SJCRH30 (cell line): Measurements from ENCODE around the gene GTF2F1. TPM values are rescaled to one million over a fixed set of nuclear protein-coding genes. Genes with fewer than 3 reads are reported as not detected.
"Not testable (repeated sequence)": the region's sequence is repeated elsewhere in the genome, so short reads cannot be mapped to it uniquely, and the experiment has no call there.

ENCODE experiments used
- DNase-seq, 2 experiments: peaks; one replicate each; pipeline ENCODE4 v3.0.0-alpha.2; 2015 to 2020
- H3K27ac ChIP-seq: fragments of 250-450 bp; sonication (Bioruptor Pico); 2 replicates; pipeline ENCODE4 v1.5.1; 2020; ENCODE audit warnings: mild to moderate bottlenecking, moderate library complexity
- H3K27me3 ChIP-seq: fragments of 250-450 bp; sonication (Bioruptor Pico); 2 replicates; pipeline ENCODE4 v1.5.1; 2020; ENCODE audit warnings: mild to moderate bottlenecking, moderate library complexity
- H3K36me3 ChIP-seq: fragments of 250-450 bp; sonication (Bioruptor Pico); 2 replicates; pipeline ENCODE4 v1.5.1; 2020; ENCODE audit warnings: mild to moderate bottlenecking, moderate library complexity
- H3K4me1 ChIP-seq: fragments of 250-450 bp; sonication (Bioruptor Pico); 2 replicates; pipeline ENCODE4 v1.5.1; 2020; ENCODE audit warnings: mild to moderate bottlenecking, moderate library complexity
- H3K4me3 ChIP-seq: fragments of 250-450 bp; sonication (Bioruptor Pico); 2 replicates; pipeline ENCODE4 v1.5.1; 2020; ENCODE audit warnings: mild to moderate bottlenecking, moderate library complexity
- H3K9me3 ChIP-seq: fragments of 250-450 bp; sonication (Bioruptor Pico); replicated peaks from 2 replicates; pipeline ENCODE4 v1.5.1; 2020; ENCODE audit warnings: mild to moderate bottlenecking, moderate library complexity
- total RNA-seq: library from RNA; depleted of rRNA; stranded (reverse); fragments of >200 nt; shearing (Covaris generic); gene quantifications from 2 replicates; pipeline ENCODE4 v1.2.3, GENCODE V29; 2014

The GTF2F1 gene
- total RNA-seq, 1 experiment from 2014 or later: 49.0 TPM

- no peak for DNase-seq
- H3K9me3 ChIP-seq: no peaks in the 10 kb centered on the region
- H3K4me3 ChIP-seq: no peak overlapping the region
- H3K36me3 ChIP-seq: peaks cover 29% of the 10 kb centered on the region
- no peaks in the 10 kb centered on the region for H3K4me1 ChIP-seq
- no peaks in the 10 kb centered on the region for H3K27me3 ChIP-seq
- no peak overlapping the region for H3K27ac ChIP-seq
These were observed 19.1 kb upstream of the GTF2F1 start for GRCh38 chr19:6412061-6412446.

DNA sequence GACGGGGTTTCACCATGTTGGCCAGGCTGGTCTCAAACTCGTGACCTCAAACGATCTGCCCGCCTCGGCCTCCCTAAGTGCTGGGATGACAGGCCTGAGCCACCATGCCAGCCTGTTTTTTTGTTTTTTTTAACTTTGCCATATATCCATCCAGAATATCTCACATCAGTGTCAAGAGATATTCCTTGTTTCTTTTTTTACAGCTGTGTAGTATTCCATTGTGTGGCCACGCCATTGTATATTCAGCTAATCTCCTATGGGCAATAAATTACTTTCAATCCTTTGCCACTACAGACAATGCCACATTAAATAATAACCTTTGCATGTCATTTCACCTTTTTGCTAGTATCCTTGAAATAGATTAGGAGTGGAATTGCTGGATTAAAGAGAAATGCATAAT, 16.4 kb upstream of the GTF2F1 start:
- Histone ChIP-seq H3K9me3 (no peaks in the 10 kb centered on the region), H3K36me3 (peaks cover 7% of the 10 kb centered on the region), H3K27ac (no peak overlapping the region), H3K4me3 (no peak overlapping the region), H3K4me1 (no peaks in the 10 kb centered on the region), H3K27me3 (no peaks in the 10 kb centered on the region)
- no peak for DNase-seq

DNA sequence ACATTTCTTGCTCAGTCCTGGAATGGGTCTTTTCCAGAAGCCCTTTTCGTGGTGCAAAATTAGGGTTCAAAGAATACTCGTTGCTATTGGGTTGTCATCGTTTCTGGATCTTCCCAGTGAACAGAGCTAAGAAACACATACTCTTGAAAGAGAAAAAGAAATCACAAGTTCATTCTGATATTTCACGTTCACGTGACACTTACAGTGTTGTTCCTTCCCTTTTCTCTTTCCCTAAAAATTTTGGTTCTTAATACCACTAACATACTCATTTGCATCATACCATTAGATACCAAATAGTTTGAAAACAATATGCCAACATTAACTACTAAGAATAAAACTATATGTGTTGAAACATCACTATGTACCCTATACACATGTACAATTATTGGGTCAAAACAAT, 13.4 kb upstream of the GTF2F1 start:
- Histone ChIP-seq H3K27ac (no peak overlapping the region), H3K4me3 (no peak overlapping the region), H3K9me3 (no peaks in the 10 kb centered on the region), H3K27me3 (no peaks in the 10 kb centered on the region), H3K4me1 (no peaks in the 10 kb centered on the region), H3K36me3 (no peaks in the 10 kb centered on the region)
- no peak for DNase-seq

GRCh38 chr19:6402837-6403608, 10.1 kb upstream of the GTF2F1 start:
- Histone ChIP-seq H3K27ac (no peak overlapping the region), H3K9me3 (no peaks in the 10 kb centered on the region), H3K4me3 (no peak overlapping the region), H3K27me3 (no peaks in the 10 kb centered on the region), H3K4me1 (no peaks in the 10 kb centered on the region), H3K36me3 (no peaks in the 10 kb centered on the region)
- peak in 1 of 2 experiments; percentile 26 for DNase-seq

- Histone ChIP-seq H3K9me3 (no peaks in the 10 kb centered on the region), H3K27me3 (no peaks in the 10 kb centered on the region)
- DNase-seq: no peak
These were observed 9.1 kb upstream of the GTF2F1 start for GRCh38 chr19:6402058-6402457.

DNA sequence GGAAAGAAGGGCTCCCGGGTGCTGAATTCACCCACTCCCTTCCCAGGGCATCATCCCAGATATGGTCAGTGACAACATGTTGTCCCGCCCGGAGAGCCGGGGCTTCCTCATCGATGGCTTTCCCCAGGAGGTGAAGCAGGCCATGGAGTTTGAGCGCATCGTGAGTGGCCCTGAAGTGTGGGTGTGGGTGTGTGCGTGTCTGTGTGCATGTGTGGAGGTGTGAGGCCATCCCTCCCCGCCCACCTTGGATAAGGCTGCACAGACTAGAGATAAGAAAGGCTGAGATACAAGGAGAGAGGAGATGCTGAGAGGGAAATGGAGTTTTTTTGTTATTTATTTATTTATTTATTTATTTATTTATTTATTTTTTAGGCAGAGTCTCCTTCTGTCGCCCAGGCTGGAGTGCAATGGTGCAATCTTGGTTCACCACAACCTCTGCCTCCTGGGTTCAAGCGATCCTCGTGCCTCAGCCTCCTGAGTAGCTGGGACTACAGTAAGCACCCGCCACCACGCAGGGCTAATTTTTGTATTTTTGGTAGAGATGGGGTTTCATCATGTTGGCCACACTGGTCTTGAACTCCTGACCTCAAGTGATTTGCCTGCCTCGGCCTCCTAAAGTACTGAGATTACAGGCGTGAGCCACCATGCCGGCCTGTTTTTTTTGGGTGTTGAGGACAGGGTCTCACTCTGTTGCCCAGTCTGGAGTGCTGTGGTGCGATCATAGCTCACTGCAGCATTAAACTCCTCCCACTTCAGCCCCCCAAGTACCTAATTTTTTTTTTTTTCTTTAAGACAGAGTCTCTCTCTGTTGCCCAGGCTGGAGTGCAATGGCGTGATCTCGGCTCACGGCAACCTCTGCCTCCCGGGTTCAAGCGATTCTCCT, 7.3 kb upstream of the GTF2F1 start:
- H3K27ac ChIP-seq, H3K4me3 ChIP-seq, H3K36me3 ChIP-seq, H3K27me3 ChIP-seq, H3K4me1 ChIP-seq, DNase-seq, H3K9me3 ChIP-seq: not testable (repeated sequence)

More at GRCh38 chr19:6402058-6402457, 9.1 kb upstream of the GTF2F1 start:
- Histone ChIP-seq H3K36me3 (no peaks in the 10 kb centered on the region), H3K4me1 (no peaks in the 10 kb centered on the region), H3K4me3 (no peak overlapping the region), H3K27ac (no peak overlapping the region)

GRCh38 chr19:6396305-6396704, 3.3 kb upstream of the GTF2F1 start:
- Histone ChIP-seq H3K4me1 (no peaks in the 10 kb centered on the region), H3K36me3 (no peaks in the 10 kb centered on the region)
- DNase-seq: no peak

GRCh38 chr19:6394831-6395230, 1.9 kb upstream of the GTF2F1 start:
- Histone ChIP-seq H3K9me3 (no peaks in the 10 kb centered on the region), H3K4me3 (no peak overlapping the region), H3K36me3 (peaks cover 5% of the 10 kb centered on the region), H3K27ac (no peak overlapping the region), H3K27me3 (no peaks in the 10 kb centered on the region), H3K4me1 (no peaks in the 10 kb centered on the region)
- DNase-seq: no peak

More at GRCh38 chr19:6396305-6396704, 3.3 kb upstream of the GTF2F1 start:
- Histone ChIP-seq H3K27ac (no peak overlapping the region), H3K4me3 (no peak overlapping the region), H3K9me3 (no peaks in the 10 kb centered on the region), H3K27me3 (no peaks in the 10 kb centered on the region)

- Histone ChIP-seq H3K4me1 (no peaks in the 10 kb centered on the region), H3K9me3 (no peaks in the 10 kb centered on the region), H3K27ac (peak overlapping the region; percentile 45), H3K4me3 (peak overlapping the region; percentile 69), H3K36me3 (peaks cover 11% of the 10 kb centered on the region), H3K27me3 (no peaks in the 10 kb centered on the region)
- no peak for DNase-seq
These were observed 1.0 kb upstream of the GTF2F1 start for GRCh38 chr19:6393983-6394412.

GRCh38 chr19:6392221-6393073, 517 bp downstream of the GTF2F1 start:
- Histone ChIP-seq H3K4me3 (peak overlapping the region; percentile 69), H3K27me3 (no peaks in the 10 kb centered on the region), H3K27ac (peak overlapping the region; percentile 45; the same call in 1 of the 2 replicates), H3K36me3 (peaks cover 19% of the 10 kb centered on the region), H3K4me1 (no peaks in the 10 kb centered on the region), H3K9me3 (no peaks in the 10 kb centered on the region)
- DNase-seq: no peak

DNA sequence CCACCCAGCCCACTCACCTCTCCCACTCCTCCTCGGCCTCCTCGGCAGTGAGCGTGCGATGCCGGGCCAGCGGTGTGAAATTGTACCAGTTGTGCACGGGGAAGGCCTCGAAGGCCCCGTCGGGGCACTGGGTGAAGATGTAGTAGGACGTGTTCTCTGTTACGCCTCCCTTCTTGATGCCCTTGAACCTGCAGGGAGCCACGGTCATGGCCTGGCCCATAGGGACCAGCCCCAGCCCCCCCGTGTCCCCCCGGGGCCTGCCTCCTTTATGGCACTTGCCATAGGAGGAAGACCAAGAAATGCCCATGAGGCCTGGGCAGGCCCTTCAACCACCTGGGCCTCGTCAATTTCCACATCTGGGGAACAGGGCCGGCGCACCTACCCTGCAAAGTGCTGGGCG, 5.6 kb downstream of the GTF2F1 start:
- Histone ChIP-seq H3K4me1 (no peaks in the 10 kb centered on the region), H3K9me3 (no peaks in the 10 kb centered on the region), H3K36me3 (peaks cover 31% of the 10 kb centered on the region), H3K4me3 (no peak overlapping the region), H3K27me3 (no peaks in the 10 kb centered on the region), H3K27ac (no peak overlapping the region)
- DNase-seq: no peak

DNA sequence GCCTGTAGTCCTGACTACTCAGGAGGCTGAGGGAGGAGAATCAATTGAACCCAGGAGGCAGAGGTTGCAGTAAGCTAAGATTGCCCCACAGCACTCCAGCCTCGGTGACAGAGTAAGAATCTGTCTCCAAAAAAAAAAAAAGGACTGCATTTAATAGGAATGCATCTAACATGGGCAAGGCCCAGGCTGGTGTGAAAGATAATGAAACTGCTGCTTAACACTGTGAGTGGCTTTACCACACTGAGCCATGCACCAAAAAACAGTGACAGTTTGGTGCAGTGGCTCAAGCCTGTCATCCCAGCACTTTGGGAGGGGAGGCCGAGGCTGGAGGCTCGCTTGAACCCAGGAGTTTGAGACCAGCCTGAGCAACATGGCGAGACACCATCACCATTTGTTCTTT, 8.6 kb downstream of the GTF2F1 start:
- H3K4me1 ChIP-seq: no peaks in the 10 kb centered on the region
- no peak overlapping the region for H3K4me3 ChIP-seq
- H3K27ac ChIP-seq: no peak overlapping the region
- no peak for DNase-seq
- peaks cover 54% of the 10 kb centered on the region for H3K36me3 ChIP-seq
- no peaks in the 10 kb centered on the region for H3K27me3 ChIP-seq
- H3K9me3 ChIP-seq: no peaks in the 10 kb centered on the region

GRCh38 chr19:6383188-6383587, 9.8 kb downstream of the GTF2F1 start:
- Histone ChIP-seq H3K4me1 (no peaks in the 10 kb centered on the region), H3K4me3 (no peak overlapping the region), H3K36me3 (peaks cover 46% of the 10 kb centered on the region), H3K9me3 (no peaks in the 10 kb centered on the region), H3K27me3 (no peaks in the 10 kb centered on the region), H3K27ac (no peak overlapping the region)
- DNase-seq: no peak

DNA sequence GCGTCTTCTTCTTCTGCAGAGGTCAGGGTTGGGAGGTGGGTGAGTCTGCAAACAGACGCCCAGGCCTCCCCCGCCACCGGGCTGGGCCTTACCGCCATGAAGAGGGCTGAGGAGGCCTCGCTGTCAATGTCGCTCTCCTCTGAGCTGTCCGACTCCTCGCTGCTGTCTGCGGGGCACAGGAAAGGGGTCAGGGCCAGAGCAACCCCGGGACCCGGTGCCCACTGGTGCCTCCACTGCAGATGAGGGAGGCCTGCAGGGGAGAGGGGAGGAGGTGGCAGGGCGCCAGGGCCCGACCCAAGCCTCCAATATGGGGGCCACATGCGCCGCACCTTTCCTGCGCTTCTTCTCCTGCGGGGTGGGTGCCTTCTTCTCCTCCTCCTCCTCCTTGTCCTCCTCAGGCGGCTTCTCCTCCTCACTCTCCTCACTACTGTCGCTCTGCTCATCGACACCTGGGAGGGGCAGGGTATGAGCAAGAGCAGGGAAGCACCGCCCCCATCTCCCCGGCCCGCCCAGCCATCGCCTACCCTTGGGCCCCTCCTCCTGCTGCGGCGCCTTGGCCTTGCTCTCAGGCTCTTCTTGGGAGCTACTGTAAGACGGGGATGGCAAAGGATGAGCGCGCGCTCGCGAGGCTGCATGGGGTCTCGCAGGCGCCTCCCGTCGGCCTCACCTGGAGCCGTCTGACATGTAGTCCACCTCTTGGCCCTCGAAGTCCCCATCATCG, 11.8 kb downstream of the GTF2F1 start:
- Histone ChIP-seq H3K36me3 (peaks cover 43% of the 10 kb centered on the region), H3K27ac (no peak overlapping the region), H3K27me3 (no peaks in the 10 kb centered on the region), H3K9me3 (no peaks in the 10 kb centered on the region), H3K4me1 (no peaks in the 10 kb centered on the region), H3K4me3 (no peak overlapping the region)
- no peak for DNase-seq
